Endothelial cell of umbilical vein (primary cell): Measurements from ENCODE around the gene DBT. TPM values are rescaled to one million over a fixed set of nuclear protein-coding genes. Genes with fewer than 3 reads are reported as not detected.

Experiments
- BruUV-seq: library from RNA; stranded (reverse); fragments of 400-500 nt; replicated peaks from 2 replicates; lab custom pipeline; 2021; lab: Mats Ljungman, UMichigan
- CTCF ChIA-PET: fragments of 300-600, 350-600 bp; sonication (Branson Sonifier 250); formaldehyde crosslinking; loops from one replicate; lab custom pipeline; 2021; ENCODE audit warnings: antibody characterized with exemption, inconsistent platforms; lab: Charles Lee
- POLR2A ChIA-PET: fragments of 300-600, 350-600 bp; sonication (Branson Sonifier 250); formaldehyde crosslinking; loops from one replicate; lab custom pipeline; 2021; ENCODE audit warnings: antibody characterized with exemption, inconsistent platforms; lab: Charles Lee
- DNase-seq: peaks from one replicate; pipeline ENCODE4 v3.0.0-alpha.2; 2011; ENCODE audit warnings: low read depth, low spot score
- FAIRE-seq: peaks from 2 replicates; lab custom pipeline; 2011; peaks lifted over from hg19 to GRCh38; lab: Jason Lieb, UNC
- H2AFZ ChIP-seq: 2 replicates; pipeline ENCODE4 v1.6.0; 2012; ENCODE audit warnings: low read depth, low read length, control low read depth, inconsistent platforms
- H3K27ac ChIP-seq: 2 replicates; pipeline ENCODE4 v1.5.1; 2011; ENCODE audit warnings: low read depth, mild to moderate bottlenecking, control low read depth, low read length, moderate library complexity; ENCODE audit not compliant: insufficient read depth
- H3K27me3 ChIP-seq, 2 experiments: 2 replicates each; pipeline versions ENCODE4 v1.6.0 to v1.6.1; 2011; ENCODE audit warnings: low read length in 2 of 2, mixed read lengths in 1 of 2; ENCODE audit not compliant: control insufficient read depth in 2 of 2, insufficient read depth in 2 of 2
- H3K36me3 ChIP-seq, 2 experiments: 2 replicates in 1 of 2; 3 replicates in 1 of 2; pipeline ENCODE4 v1.5.1; 2011; ENCODE audit warnings: low read length in 2 of 2, mild to moderate bottlenecking in 1 of 2, moderate library complexity in 1 of 2; ENCODE audit not compliant: control insufficient read depth in 2 of 2, insufficient read depth in 2 of 2; ENCODE audit errors: extremely low read depth in 1 of 2
- H3K4me1 ChIP-seq: 3 replicates; pipeline ENCODE4 v1.5.1; 2011; ENCODE audit warnings: mild to moderate bottlenecking, low read length; ENCODE audit not compliant: control insufficient read depth, insufficient read depth; ENCODE audit errors: extremely low read depth
- H3K4me2 ChIP-seq: 2 replicates; pipeline ENCODE4 v1.6.1; 2011; ENCODE audit warnings: low read length, control low read depth, mixed read lengths; ENCODE audit not compliant: insufficient read depth
- H3K4me3 ChIP-seq, 3 experiments: fragments of 200-600 bp in 1 of 3; sonication (generic), shearing (Covaris generic) in 1 of 3; replicated peaks in 1 of 3; 2 replicates each; pipeline ENCODE4 v1.5.1; 2011 to 2016; ENCODE audit warnings: control low read depth in 3 of 3, low read length in 3 of 3, mild to moderate bottlenecking in 2 of 3, inconsistent platforms in 1 of 3, low read depth in 1 of 3, moderate library complexity in 1 of 3; ENCODE audit not compliant: insufficient read depth in 1 of 3
- H3K79me2 ChIP-seq: 2 replicates; pipeline ENCODE4 v1.6.0; 2012; ENCODE audit warnings: low read length, inconsistent platforms; ENCODE audit not compliant: control insufficient read depth, insufficient read depth
- H3K9ac ChIP-seq: replicated peaks from 2 replicates; pipeline ENCODE3; 2011; ENCODE audit warnings: low read length, control low read depth; ENCODE audit not compliant: insufficient read depth; ENCODE audit errors: extremely low read depth
- H3K9me1 ChIP-seq: replicated peaks from 3 replicates; pipeline ENCODE4 v1.6.0; 2011; ENCODE audit warnings: mild to moderate bottlenecking, low read length; ENCODE audit not compliant: control insufficient read depth, insufficient read depth; ENCODE audit errors: extremely low read depth
- H3K9me3 ChIP-seq: replicated peaks from 2 replicates; pipeline ENCODE4 v1.5.1; 2012; ENCODE audit warnings: low read length, inconsistent platforms; ENCODE audit not compliant: control insufficient read depth, insufficient read depth
- H4K20me1 ChIP-seq: replicated peaks from 2 replicates; pipeline ENCODE3; 2011; ENCODE audit warnings: mild to moderate bottlenecking, low read length; ENCODE audit not compliant: control insufficient read depth, insufficient read depth; ENCODE audit errors: extremely low read depth
- CTCF ChIP-seq, 2 donors: IDR thresholded peaks; 1 replicate in 1 of 2; 2 replicates in 1 of 2; pipeline ENCODE4 v1.5.1; 2011; ENCODE audit warnings: low read length in 2 of 2, mild to moderate bottlenecking in 2 of 2, moderate library complexity in 2 of 2, control low read depth in 1 of 2, inconsistent platforms in 1 of 2, low read depth in 1 of 2; ENCODE audit not compliant: insufficient read depth in 1 of 2; ENCODE audit errors: extremely low read depth in 1 of 2
- EZH2 ChIP-seq: IDR thresholded peaks from 2 replicates; pipeline ENCODE4 v1.6.1; 2012; ENCODE audit warnings: borderline replicate concordance, low read depth, mild to moderate bottlenecking, moderate library complexity, low read length, inconsistent platforms; ENCODE audit not compliant: severe bottlenecking
- FOS ChIP-seq: IDR thresholded peaks from 2 replicates; pipeline ENCODE4 v1.6.1; 2011; ENCODE audit warnings: mild to moderate bottlenecking, low read length, moderate library complexity, borderline replicate concordance; ENCODE audit not compliant: insufficient read depth
- GATA2 ChIP-seq: IDR thresholded peaks from 2 replicates; pipeline ENCODE4 v1.7.0; 2011; ENCODE audit warnings: low read depth, mild to moderate bottlenecking, moderate library complexity, mixed read lengths, low read length; ENCODE audit not compliant: insufficient read length, insufficient read depth
- JUN ChIP-seq: IDR thresholded peaks from 2 replicates; pipeline ENCODE4 v1.6.1; 2011; ENCODE audit warnings: borderline replicate concordance, low read depth; ENCODE audit not compliant: insufficient read length, insufficient read depth
- MAX ChIP-seq: IDR thresholded peaks from 2 replicates; pipeline ENCODE4 v1.6.1; 2011; ENCODE audit not compliant: insufficient read depth, insufficient read length
- MYC ChIP-seq: IDR thresholded peaks from one replicate; pipeline ENCODE4 v1.6.1; 2011; ENCODE audit warnings: mild to moderate bottlenecking, low read depth, low read length
- POLR2A ChIP-seq: IDR thresholded peaks from 2 replicates; pipeline ENCODE4 v1.6.1; 2012; ENCODE audit warnings: low read depth, mild to moderate bottlenecking, control low read depth, low read length
- POLR2AphosphoS5 ChIP-seq: IDR thresholded peaks from 2 replicates; pipeline ENCODE4 v1.6.1; 2012; ENCODE audit warnings: low read depth, mild to moderate bottlenecking, control low read depth, low read length, moderate library complexity; ENCODE audit not compliant: insufficient read depth
- dilution Hi-C: fragments of 300-500 bp; cut with MboI; formaldehyde crosslinking; loops from one replicate; pipeline ENCODE4 v1.15.0; 2019; ENCODE audit warnings: low sequenced_read_pairs; ENCODE audit not compliant: extremely low pct_ligation_motif_present
- intact Hi-C: fragments of 100-400 bp; cut with micrococcal nuclease; formaldehyde crosslinking; loops from one replicate; pipeline ENCODE4 v1.10.0; 2022
- polyA plus RNA-seq, 4 experiments: library from polyadenylated mRNA; depleted of rRNA in 3 of 4; stranded (reverse) in 3 of 4; unstranded in 1 of 4; fragments of >200 nt; gene quantifications; 2 replicates each; pipeline versions ENCODE4 v1.2.1 to v1.2.3, GENCODE V29; 2011 to 2012; ENCODE audit warnings: missing spikeins in 1 of 4
- total RNA-seq: library from RNA; stranded (reverse); gene quantifications from 2 replicates; pipeline ENCODE4 v1.2.3, GENCODE V29; 2021

The DBT gene
- total and polyA plus RNA-seq, 2 donors (not counting 3 experiments of a cell fraction or from before 2014, with no cell fraction given): 1.6 to 7.9 TPM

- Histone ChIP-seq H2AFZ (no peak overlapping the region), H3K9ac (no peak overlapping the region), H3K4me2 (no peak overlapping the region), H3K4me1 (no peaks in the 10 kb centered on the region), H4K20me1 (no peaks in the 10 kb centered on the region), H3K27me3 (no peaks in the 10 kb centered on the region), H3K36me3 (peaks cover 11 to 13% of the 10 kb centered on the region in 2 experiments), H3K79me2 (no peaks in the 10 kb centered on the region), H3K4me3 (no peak overlapping the region), H3K9me1 (no peaks in the 10 kb centered on the region), H3K27ac (no peak overlapping the region), H3K9me3 (no peaks in the 10 kb centered on the region)
- intact Hi-C loops (no loop called here), dilution Hi-C loops (no loop called here)
- no peak for DNase-seq
- FAIRE-seq: no peak
- TF ChIP-seq MAX (no peak), JUN (no peak), POLR2A (no peak), POLR2AphosphoS5 (no peak), MYC (no peak), GATA2 (no peak), EZH2 (no peak), FOS (no peak), CTCF (IDR thresholded peaks at IDR 0.05; ENCODE audit: extremely low read depth in 1 of 2, insufficient read depth in 1 of 2, low read depth in 1 of 2, low read length in 2 of 2) (no peak)
- BruUV-seq: no TSS peak
- POLR2A ChIA-PET: interaction anchor here (0.6 kb wide), 1 partner anchor 306 kb away, joined by 6 read pairs; no protein-coding TSS in a partner anchor
- CTCF ChIA-PET: no interaction called here
Measured at GRCh38 chr1:100147875-100148274, 101.8 kb downstream of the DBT start.
